GM21515 (cell line): ENCODE results near the gene ADAMTS13.
A peak's percentile ranks its signal among the peaks of the same experiment; 100 is the strongest.
"Not testable (repeated sequence)": the region's sequence is repeated elsewhere in the genome, so short reads cannot be mapped to it uniquely, and the experiment has no call there.

Experiments used
- ATAC-seq: cut with Tn5 transposase; IDR thresholded peaks from one replicate; pipeline ENCODE4 v1.9.1; 2021; ENCODE audit not compliant: unreplicated experiment

Gene ADAMTS13

DNA sequence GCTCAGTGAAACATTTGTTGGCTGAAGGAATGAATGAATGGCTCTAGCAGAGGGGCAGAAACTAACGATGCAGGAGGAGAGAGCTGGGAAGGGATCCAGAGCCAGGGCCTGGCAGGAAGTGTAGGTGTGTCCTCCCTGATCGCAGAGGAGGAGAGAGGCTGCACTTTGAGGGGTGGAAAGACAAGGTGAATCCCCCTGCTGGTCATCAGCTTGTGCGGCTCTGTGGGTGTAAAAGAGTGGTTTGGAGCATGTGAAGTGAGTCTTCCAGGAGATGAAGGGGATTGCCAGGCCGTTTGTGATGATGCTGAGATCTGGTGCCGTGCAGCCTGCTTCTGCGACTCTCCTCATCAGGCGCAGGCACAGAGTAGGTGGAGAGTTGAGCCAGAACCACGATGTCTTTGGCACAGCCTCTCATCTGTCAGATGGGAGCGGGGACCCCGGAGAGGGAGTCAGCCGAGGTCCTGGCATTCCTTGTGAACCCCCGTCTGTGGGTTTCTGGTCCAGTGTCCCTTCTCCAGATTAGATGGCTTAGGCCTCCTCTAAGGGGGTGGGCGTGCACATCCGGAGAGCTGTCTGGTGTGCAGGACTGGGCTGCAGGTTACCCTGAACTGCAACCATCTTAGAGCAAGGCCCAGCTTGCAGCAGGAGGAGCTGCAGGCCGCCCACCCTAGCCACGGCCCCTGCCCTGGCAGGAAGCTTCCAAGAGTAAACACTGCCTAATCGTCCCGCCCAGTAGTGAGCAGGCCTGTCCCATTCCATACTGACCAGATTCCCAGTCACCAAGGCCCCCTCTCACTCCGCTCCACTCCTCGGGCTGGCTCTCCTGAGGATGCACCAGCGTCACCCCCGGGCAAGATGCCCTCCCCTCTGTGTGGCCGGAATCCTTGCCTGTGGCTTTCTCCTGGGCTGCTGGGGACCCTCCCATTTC lies at the start of gene ADAMTS13:
ADAMTS13 (plus strand) TSS at position 753 of the 928 bp plus-strand sequence; CDS start at position 830, 77 bp downstream.
- no peak for ATAC-seq

DNA sequence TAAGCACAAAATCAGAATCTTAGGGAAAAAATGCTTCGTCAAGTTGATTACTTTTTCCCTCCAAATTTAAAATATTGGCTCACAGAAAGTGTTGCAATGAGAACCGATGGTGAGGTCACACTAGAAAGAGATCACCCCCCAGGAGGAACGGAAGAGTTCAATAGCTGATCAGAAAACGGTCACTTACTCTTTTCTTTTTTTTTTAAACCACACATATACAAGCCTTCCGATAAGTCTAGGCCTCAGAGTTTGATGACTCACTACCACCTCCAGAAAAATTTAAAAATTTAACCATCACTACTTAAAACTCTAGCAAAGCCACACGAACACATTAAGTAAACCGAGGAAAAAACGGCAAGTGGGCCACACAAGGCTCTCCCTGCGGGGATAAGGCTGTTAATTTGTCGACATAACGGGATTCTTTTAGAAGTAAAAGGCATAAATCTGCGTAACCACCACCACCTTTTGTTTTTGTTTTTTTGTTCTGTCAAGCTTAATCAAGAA lies 47.5 kb upstream of the ADAMTS13 start:
- no peak for ATAC-seq

DNA sequence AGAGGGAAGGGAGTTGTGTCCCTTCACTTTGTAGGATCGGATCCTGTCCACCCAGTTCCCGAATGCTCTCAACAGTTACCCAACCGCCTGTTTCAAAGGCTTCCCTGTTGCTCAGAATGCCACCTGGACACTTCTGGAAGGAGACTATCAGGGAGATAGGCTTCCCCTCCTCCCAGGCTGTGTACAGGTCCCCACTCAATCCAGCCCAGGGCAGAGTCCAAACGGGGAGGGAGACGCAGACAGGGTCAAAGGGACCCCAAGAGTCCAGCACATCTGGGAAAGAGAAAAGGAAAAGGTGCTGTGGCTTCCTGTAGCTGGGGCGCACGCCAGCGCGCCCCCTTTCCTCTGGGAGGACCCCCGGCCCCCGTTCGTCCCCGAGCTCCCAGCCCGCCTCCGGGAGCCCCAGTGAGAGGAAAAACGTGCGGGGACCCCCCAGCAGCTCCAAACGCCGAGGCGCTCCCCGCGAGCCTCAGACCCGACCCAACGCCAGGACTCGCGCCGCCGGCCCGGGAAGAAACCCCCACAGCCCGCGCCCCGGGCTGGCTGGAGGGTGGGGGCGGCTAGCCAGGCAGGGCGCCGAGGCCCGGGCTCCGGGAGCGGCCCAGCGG lies 46.9 kb upstream of the ADAMTS13 start:
- peak; percentile 12 for ATAC-seq

DNA sequence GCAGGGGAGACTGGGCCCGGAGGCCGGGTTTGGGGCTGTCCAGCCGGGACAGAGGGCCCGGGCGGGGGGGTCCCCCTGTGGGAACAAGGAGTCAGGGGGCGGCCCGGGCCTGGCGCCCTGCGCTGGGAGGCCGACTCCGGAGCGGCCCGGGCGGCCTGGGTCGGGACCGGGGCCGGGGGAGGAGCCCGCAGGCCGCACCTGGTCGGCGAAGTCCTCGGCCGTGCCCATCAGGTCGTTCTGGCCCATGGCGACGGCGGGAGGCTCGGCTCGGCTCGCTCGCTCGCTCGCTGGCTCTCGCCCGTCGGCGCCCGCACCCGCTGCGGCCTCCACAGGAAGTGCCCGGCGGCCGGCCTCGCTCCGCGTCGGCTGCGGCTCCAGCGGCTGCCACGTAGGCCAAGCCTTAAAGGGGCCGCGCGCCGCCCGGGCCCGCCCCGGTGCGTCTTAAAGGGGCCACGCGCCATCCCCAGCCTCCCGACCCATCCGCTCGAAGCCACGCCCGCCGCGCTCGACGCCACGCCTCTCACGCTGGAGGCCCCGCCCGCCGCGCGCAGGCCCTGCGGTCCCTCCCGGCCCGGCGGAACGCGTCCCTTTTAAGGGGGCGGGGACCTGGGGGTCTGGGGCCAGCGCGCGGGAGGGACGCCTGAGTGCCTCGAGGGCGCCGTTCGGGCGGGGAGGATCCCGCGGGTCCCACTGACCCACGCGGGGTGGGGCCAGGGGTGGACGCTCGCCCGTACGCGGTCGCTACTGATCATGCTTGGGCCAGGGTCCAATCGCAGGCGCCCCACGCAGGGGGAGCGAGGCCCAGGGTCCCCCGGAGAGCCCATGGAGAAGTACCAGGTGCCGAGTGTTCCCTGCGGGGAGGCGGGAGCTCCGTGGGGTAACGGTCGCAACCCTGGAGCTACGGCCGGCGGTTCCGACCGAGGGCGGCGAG lies 46.2 kb upstream of the ADAMTS13 start, which contains the start of the genes STKLD1 and SURF4:
STKLD1 (plus strand) TSS at position 643 of the 931 bp plus-strand sequence; CDS start at position 751, 108 bp downstream.
SURF4 (minus strand) TSS at position 337 of the 931 bp plus-strand sequence; CDS start at position 246, 91 bp downstream.
- ATAC-seq = peak; percentile 88

DNA sequence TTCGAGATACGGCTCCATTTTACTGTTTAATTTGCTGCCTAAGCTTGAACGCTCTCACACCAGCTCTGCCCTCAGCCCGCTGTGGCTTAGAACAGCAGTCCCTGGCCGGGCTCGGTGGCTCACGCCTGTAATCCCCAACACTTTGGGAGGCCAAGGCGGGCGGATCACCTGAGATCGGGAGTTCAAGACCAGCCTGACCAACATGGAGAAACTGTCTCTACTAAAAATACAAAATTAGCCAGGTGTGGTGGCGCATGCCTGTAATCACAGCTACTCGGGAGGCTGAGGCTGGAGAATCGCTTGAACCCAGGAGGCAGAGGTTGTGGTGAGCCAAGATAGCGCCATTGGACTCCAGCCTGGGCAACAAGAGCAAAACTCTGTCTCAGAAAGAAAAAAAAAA lies 44.9 kb upstream of the ADAMTS13 start:
- not testable (repeated sequence) for ATAC-seq

DNA sequence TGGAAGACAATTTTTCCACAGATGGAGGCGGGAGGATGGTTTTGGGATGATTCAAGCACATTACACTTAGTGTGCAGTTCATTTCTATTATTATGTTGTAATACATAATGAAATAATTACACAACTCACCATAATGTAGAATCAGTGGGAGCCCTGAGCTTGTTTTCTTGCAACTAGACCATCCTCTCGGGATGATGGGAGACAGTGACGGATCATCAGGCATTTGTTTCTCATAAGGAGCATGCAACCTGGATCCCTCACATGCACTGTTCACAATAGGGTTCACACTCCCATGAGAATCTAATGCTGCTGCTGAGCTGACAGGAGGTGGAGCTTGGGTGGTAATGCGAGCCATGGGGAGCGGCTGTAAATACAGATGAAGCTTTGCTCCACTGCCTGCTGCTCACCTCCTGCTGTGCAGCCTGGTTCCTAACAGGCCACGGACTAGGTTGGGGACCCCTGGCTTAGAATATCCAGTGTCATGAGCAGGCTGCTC lies 44.4 kb upstream of the ADAMTS13 start:
- no peak for ATAC-seq

DNA sequence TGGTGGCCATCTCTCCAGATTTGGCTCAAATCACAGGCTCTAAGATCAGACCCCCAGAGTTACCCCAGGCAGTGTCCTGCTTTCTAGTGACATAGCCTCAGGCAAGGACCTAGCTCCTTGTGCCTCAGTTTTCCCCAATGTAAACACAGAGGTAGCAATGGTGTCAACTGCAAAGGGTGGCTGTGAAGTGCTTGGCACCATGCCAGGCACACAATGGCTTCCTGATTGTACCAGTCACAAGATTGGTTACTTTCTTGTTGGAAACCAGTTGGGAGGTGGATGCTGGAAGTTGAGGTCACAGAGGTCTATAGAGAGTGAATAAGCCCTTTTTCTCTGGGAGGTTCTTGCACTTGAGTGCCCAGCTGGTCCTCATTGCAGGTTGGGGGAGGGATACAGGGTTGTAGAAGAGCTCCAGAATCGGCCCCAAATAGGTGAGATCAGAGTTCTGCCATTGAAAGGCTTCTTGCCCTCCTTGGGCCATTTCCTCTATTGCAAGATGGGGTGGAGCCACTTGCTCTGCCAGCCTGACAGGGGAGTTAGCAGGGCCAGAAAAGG lies 43.7 kb upstream of the ADAMTS13 start:
- ATAC-seq = no peak

DNA sequence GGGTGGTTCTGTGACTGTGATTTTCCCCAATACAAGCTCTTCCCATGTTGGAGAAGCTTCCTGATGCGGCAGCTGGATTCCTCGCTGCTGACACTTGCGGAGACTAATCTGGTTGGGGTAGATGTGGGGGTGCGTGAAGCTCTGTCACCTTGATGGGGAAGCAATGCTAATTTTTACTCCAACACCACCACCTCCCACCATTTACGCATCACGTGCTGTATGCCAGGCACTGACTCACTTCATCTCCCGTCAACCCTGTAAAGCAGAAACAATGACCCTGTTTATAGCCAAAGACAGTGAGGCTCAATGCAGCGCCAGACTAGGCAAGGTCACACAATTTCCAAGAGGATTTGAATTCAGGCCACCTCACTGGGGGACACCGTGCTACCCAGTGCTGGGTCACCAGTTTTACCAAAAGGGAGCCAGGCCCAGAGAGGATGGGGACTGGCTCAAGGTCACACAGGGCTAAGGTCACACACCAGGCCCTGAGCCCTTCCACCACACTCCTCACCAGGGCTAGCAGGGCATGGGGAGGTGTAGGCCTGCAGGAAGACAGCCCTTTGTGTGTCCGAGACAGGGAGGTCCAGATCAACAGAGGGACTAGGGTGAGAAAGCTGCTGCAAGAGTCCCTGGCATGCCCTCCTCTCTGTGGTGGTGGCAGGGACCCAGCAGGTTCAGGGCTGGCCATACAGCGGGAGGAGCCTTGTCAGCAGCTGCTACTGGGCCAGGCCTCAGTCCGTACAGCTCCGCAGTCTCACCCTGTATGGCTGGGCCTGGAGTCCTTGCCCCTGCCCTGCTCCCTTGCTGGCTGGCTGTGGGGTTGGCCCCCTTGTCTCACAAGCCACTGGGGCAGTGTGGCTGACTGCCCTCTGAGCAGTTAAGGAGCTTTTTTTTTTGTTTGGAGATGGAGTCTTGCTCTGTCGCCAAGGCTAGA lies 42.7 kb upstream of the ADAMTS13 start:
- ATAC-seq = no peak

DNA sequence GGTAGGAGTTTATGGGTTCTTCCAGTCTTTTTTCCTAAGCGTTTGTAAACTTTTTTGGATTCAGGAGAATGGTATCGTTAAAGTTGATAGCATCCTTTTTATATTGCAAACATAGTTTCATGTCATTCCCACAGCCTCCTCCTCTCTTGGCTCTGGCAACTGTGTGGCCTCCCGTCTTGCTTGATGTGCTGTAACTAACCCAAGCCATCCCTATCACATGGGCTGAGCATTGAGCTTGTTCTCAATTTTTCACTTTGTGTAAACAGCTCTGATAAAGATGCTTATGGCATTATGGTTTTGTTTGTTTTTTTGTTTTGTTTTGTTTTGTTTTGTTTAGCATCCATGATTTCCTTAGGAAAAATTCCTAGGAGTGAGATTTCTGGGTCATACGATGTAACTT lies 41.4 kb upstream of the ADAMTS13 start:
- no peak for ATAC-seq

DNA sequence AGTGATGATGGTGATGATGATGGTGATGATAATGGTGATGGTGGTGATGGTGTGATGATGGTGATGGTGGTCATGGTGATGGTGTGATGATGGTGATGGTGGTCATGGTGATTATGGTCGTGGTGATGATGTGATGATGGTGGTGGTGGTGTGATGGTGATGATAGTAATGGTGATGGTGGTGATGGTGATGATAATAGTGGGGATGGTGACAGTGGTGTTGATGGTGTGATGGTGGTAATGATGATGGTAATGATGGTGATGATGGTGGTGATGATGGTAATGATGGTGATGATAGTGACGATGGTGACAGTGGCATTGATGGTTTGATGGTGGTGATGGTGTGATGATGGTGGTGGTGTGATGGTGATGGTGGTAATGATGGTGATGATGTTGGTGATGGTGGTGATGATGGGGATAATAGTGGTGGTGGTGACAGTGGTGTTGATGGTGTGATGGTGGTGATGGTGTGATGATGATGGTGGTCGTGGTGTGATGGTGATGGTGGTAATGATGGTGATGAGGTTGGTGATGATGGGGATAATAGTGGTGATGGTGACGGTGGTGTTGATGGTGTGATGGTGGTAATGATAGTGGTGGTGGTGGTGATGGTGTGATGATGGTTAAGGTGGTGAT lies 39.5 kb upstream of the ADAMTS13 start:
- ATAC-seq = no peak

DNA sequence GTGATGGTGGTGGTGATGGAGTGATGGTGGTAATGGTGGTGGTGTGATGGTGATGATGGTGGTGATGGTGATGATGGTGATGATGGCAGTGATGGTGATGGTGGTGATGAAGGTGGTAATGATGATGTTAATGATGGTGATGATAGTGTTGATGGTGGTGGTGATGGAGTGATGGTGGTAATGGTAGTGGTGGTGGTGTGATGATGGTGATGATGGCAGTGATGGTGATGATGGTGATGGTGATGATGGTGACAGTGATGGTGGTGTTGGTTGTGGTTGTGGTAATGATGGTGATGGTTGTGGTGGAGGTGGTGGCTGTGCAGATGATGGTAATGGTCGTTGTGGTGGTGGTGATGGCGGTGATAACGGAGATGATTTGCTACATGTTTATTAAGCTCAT lies 38.7 kb upstream of the ADAMTS13 start:
- no peak for ATAC-seq

DNA sequence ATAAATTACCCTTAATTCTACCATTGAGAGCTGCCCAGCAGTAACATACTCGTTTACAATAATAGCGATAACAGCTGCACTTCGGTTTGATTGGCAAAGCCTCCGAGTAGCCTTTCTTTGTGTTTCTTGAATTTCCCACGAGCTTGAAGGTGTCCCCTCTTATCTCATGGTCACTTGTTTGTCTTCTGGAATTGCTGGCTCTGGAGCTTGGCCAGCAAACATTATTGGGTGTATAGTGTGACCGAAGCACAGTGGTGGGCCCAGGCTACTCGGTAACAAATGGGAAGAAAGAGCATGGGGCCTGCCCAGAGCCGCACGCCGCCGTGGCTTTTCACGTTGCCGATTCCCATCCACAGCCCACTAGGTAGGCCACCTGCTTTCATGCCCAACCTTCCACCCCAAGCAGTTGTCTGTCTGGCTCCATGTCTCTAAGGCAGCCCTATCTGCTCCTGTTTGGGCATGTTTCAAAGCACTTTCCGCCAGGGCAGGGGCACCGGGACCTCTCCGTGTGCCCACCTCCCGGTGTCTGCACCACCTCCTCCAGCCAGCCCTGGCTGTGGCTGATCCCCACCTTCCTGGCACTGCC lies 37.3 kb upstream of the ADAMTS13 start:
- ATAC-seq = no peak

DNA sequence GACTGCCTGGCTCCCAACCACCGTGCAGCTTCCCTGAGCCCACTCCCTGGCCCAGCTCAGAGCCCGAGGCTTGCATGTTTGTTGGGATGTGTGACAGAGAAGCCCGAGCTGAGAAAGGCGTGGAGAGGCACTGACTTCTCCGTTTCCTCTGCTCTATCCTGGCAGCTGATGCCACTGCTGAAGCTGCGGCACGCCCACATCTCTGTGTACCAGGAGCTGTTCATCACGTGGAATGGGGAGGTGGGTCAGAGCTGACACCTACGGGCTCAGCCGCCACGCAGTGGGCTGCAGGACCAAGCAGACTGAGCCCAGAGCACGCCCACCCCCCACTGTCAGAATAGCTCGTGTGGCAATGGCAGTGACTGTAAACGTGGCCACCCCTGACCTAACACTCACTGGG lies 36.7 kb upstream of the ADAMTS13 start:
- no peak for ATAC-seq

DNA sequence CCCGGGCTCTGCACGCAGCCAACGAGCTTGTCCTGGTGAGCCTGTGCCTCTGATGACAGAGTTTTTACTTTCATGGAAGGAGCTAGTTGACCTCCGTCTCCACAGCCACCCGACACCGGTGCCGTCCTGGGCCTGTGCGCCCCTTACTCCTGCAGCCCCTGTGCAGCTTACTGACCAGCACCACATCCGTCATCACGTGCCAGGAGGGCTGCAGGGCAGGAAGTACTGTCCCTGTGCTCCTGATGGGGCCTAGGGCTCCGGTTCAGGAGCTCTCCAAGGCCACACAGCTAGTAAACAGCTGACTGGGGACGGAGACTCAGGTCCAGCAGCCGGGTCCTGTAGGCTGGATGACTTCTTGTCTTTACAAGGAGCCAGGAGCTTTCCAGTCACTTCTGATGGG lies 35.8 kb upstream of the ADAMTS13 start:
- ATAC-seq = no peak

DNA sequence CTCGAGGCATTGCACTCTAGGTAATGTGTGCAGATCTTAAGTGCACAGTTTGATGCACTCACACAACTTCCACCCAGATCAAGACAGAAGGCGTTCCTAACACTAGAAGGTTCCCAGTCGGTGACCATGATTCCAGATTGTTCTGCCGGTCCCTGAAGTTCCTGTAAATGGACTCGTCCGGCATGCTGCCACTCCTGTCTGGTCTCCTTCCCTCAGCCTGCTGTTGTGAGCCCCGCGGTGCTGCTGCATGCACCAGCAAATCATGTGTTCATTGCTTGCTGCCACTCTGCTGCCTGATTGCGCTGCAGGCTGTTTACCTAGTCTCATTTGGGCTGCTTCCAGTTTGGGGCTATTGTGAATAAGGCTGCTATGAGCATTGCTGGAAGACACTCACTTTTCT lies 34.5 kb upstream of the ADAMTS13 start:
- no peak for ATAC-seq

DNA sequence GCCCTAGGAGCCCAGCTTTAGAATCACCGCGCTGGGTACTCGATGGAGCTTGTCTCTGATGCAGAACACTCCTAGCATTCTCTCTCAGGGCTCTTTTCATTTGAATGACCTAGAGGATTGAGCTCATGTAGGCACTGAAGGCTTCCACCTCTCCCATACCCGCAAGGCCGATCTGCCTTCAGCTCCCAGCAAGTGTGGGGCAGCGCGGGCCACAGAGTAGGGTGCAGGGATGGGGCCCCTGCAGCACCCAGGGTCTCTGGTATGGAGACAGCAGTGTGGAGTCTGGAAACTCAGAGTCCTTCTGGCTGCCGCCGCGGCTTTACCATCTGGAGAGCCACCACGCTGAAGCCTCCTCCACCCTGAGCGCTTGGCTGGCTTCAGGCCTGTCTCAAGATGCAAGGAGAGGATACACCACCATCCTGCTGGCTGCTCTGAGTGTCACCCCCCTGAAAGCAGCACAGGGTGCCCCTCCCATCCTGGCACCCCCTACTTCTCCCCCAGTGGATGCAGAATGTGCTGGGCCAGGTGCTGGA lies 33.1 kb upstream of the ADAMTS13 start:
- no peak for ATAC-seq

DNA sequence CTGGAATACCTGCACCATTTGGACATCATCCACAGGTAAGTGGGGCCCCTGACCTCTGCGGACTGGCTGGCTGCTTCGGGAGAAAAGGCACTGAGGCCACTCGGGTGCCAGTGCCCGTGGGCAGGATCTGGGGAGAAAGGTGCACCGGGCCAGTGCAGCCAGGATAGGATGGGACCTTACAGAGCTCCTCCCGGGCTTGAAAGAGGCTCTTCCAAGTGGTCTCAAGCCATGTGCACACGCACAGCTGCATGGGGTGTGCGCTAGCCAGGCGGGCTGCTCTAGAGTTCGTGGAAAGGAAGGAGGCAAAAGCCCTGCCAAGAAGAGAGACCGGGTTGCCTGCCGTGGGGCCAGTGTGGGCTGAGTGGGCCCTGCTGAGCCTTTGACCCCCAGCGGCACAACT lies 32.6 kb upstream of the ADAMTS13 start:
- no peak for ATAC-seq

DNA sequence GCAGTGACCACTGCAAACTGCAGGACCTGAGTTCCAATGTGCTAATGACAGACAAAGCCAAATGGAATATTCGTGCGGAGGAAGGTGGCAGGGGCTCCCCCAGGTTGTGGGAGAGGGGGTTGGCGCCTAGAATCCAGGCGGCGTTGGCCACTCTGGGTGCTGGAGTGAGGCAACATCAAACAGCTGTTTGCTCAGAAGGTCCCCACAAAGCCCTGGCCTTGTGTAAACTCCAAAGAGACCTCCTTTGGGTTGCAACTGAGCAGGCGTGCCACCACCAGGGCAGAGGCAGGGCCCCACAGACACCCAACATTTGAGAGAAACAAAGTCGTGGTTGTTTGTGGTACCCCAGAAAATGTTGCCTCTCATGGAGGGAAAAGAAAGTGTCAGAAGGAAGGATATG lies 31.5 kb upstream of the ADAMTS13 start:
- ATAC-seq = no peak
